HG02943 (cell line): Measurements from ENCODE around the gene GNG13.

ENCODE experiments used
- ATAC-seq: cut with Tn5 transposase; IDR thresholded peaks from one replicate; pipeline ENCODE4 v1.9.1; 2021; ENCODE audit warnings: mild to moderate bottlenecking, low read depth, moderate library complexity; ENCODE audit not compliant: unreplicated experiment

The GNG13 gene

DNA sequence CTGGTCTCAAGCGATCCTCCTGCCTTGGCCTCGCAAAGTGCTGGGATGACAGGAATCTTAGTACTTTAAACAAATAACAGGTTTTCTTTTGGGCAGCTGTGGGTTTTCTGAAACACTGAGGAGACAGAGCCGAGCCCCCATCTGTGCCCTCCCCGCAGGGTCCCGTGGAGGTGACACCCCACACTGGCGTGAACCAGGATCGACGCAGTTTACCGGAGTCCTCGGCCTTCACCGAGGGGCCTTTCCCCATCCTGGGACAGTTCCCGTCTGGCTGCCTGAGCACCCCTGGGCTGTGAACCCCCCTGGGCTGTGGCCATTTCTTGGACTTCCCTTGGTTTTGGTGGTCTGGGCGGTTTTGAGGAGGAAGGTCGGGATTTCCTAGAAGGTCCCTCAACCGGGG lies 15.3 kb upstream of the GNG13 start:
- no peak for ATAC-seq

DNA sequence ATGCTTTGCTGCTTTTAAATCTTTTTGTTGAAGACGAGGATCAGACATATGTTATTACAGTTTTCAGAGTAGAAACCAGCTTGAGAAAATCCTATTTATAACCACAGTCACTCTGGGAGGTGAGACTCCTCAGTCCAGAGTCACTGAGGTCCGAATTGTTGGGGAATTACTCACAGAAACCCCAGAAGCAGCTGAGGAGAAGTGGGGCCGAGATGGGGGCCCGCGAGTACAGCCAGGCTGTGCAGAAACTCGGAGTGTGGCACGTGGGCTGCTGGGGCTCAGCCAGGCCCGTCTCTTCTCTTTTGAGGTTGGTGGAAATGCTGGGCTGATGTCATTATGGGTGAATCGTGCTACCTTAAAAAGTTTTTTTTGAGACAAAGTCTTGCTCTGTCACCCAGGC lies 14.4 kb upstream of the GNG13 start:
- ATAC-seq: no peak

DNA sequence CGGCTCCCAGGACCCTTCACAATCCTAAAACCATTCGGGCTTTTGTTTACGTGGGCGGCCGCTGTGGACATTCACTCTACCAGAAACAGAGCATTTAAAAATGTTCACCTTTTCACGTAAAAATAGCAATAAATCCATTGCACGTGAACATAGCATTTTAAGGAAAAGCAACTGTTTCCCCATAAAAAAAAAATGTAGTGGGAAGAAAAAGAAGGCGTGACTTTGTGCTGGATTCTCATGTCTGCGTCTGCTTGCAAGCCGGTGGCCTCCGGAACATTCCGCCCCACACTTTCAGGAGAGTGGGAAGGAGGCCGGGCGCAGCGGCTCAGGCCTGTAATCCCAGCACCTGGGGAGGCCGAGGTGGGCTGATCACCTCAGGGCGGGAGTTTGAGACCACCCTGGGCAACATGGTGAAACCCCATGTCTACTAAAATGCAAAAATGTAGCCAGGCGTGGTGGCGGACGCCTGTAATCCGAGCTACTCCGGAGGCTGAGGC lies 13.4 kb upstream of the GNG13 start:
- ATAC-seq: no peak

DNA sequence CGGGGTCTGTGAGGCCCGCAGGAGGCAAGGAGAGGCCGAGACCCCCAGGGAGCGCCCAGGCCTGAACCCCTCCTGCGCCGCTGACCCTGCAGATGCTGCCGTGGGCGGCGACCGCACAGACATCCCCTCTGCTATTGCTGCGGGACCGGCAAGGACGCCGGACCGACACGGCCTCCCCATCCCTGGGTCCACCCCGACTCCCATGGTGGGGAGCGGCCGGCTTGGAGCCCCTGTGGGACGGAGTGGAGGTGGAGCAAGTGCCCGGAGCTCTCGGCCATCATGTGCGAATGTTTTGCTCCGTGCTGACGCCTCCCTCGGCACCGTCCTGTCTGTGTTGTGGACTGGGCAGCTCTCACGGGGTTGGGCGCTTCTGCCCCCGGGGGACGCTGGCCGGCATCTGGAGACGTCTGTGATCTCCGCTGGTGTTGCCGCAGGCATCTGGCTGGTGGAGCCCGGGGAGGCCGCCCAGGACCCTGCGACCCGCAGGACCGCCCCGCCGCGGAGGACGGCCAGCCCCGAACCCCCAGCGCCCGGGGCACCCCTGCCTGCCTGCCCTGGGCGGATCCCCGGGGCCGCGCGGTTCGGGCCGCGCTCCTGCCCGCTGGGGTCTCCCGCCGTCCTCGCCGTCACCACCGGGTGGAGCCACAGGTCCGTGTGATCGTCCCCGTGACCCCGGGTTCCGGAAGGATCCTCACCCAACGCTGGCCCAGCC lies 12.8 kb upstream of the GNG13 start:
- ATAC-seq: no peak

DNA sequence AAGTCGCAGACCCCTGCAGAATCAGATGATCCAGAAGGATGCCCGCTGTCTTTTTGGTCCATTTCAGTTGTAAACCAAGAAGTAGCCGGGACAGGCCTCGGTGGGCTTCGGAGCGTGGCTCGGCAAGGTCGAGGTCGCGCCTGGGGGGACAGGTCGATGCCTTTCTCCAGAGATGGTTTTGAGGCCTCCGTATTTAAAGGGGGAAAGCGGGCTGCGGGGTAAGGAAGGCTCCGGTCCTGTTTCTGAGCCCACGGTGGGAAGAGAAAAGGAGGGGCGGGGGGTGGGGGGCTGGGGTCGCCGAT lies 7.5 kb upstream of the GNG13 start:
- ATAC-seq: no peak

DNA sequence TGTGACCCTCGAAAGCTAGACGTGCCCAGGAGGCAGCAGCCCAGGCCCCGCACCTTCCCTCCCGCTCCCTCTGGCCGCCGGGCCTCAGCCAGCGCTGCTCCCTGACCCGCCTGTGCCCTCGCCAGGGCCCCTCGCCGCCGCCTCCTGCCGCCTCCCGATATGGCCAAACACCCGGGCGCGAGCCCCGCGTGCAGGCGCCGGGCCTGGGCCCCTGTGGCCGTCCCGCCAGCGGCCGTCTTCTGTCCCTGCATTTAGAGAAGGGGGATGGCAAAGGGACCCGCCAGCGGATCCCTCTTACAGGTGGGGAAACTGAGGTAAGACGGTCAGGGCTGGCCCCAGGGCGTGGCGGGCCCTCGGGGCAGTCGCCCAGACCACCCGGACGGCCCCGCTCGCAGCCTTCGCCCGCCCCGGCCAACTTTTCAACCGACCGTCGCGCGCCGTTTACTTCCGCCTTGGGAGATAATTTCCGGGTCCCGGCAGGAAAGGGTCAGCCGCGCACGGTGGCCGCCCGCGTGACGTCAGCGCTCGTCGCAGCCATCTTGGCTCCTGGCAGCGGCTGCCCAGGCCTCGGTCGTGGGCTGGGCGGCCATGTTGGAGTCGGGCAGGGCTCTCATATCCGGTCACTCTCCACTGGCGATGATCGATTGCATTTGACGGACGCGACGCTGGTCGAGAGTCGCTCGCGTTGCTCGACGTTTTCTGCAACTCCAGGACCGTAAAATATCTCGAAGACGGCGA lies 7.0 kb upstream of the GNG13 start:
- ATAC-seq: peak; percentile 83

DNA sequence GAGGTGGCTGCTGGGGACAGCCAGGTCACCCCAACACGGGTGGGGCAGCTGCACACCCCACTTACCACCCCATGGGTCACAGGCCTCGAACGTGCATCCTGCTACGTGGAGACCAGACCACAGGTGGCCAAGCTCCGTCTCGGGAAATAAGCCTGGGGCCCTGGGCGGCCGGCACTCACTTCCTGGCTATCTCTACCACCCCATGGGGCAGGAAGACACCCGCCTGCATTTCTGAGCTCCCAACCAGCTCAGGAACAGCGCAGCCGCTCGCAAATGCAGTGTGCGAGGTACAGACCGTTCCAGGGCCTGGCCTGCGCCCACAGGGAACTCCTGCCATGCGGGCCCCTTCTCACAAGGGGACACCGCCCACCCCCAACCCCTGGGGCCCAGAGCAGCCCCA lies 4.9 kb upstream of the GNG13 start:
- ATAC-seq: no peak

DNA sequence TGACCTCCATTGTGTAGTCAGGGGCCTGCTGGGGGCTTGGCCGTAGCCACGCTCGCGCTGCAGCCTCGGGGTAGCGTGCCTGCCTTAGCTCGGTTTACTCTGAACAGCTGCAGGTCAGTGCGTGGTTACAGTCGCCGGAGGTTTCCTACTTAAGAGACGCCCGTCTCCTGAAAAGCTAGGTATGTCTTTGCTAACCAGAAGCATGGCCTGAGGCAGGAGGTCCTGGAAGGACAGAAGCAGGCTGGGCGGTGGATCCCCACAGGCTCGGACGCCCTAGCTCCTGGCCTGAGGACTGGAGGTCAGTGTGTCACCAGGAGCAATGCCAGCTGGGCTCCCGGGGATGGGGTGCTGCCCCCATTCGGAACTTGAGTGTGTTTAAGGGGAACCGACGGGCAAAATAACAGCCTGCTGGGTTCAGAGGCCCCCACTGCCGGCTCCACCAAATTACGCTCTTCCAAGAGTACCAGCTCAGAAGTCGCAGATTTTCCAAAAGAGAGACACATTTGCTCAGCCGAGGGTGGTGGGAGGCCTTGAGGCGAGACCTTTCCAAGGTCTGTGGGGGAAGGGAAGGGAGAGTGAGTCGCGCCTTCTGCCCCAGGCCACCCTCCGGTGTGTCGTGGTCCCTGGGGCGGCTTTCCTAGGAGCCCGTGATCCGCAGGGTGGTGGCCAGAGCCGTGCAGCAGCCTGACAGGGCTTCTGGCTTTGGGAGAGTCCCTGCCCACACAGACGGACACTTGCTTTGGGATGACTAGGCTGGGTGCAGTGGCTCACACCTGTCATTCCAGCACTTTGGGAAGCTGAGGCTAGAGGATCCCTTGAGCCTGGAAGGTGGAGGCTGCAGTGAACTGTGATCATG lies 3.9 kb upstream of the GNG13 start:
- no peak for ATAC-seq

DNA sequence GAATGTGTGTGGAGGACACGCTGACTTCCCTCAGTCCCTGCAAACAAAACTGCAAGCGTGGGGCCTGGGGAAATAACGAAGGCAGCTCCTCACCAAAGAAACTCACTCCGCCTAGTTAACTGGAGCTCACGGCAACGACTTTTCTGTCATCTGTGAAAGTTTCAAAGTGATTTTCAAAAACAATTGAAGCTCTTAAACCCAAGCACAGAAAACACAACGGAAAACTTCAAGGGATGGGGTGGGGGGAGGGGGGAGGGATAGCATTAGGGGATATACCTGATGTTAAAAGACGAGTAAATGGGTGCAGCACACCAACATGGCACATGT lies 3.2 kb upstream of the GNG13 start:
- no peak for ATAC-seq

DNA sequence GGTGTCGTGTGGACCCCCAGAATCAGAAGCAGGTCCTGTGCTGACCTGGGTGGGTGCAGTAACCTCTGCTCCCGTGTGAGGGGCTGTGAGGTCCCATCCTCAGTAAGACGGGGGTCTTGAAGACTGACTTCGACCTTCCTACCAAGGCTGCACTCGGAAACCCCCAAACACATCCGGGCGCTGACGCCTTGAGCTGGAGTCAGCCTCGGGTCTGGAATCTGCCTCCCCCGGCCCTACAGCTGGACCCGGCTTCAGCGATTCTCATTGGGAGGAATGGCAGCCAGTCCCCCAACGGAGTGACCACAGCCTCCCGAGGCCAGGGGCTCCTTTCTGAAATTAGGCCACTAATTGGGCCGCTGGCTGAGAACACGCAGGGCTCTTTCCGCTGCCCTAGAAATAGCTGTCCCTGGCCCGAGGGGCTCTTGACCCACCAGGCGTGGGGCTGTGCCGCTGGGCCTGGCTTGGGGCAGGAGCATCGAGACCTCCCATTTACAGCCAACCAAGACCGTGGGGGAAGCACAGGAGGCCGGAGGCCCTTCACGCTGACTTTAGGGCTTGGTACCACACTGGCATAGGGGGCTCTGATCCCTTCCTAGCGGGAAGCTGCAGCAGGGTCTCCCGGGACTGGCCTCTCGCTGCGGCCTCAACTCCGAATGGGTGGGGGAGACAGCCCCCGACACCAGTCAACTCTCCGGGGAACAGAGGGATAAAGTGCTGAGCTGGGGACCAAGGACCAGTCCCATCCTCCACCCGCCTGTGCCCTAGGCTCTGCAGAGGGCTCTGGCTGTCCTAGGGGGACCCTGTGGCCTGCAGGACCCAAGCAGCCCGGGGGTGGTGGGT lies 2.6 kb upstream of the GNG13 start:
- ATAC-seq: no peak

DNA sequence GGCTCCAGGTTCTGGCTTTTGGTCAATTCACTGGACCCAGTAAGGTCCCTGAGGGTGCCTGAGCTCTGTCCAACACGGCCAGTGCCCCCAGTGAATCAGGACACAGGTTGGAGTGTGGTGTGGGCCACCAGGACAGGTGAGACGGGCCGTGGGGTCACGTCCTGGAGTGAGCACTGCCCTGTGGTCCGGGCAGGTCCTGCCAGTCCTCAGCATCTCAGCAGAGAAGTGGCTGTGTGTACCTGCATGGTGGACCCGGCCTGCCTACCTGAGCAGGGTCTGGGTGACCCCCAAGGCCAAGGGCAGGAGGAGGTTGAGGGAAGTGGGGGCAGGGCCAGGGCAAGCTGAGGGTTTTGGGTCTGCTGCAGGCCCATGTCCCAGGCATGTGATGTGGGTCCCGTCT lies 1.9 kb upstream of the GNG13 start:
- ATAC-seq: no peak

DNA sequence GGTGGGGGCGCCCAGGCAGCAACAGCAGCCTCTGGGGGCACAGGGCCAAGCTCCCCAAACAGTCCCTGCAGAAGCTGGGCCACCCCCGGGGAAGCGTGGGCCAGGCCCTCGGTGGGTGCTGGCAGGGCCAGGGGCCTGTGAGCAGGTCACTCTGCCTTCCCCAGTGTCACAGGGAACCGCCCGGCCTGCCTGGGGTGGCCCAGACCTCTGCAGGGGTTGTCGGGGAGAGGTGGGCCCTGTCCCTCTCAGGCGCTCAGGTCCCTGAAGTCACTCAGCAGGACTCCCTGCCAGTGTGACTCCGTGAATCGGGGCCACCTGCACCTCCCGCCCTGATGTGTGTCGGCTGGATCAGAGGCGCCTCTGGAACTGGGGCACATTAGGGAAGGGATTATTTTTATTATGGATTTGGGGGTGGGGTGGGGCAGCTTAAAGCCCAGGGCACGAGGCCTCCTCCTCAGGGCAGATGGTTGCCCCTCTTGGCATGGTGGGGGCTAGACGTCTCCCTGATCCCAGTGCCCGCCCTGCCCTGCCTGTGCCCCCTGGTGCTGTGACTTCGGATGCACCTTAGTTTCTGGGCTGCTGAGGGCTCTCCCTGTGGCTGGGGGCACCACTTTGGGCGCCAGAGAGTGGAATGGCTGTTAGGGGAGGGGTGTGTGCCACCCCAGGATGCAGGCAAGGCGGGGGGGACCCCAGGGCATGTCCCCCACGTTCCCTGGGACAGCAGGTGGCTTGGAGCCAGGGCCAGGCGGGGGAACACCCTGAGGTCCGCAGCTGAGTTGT lies 1.2 kb upstream of the GNG13 start:
- ATAC-seq: no peak

DNA sequence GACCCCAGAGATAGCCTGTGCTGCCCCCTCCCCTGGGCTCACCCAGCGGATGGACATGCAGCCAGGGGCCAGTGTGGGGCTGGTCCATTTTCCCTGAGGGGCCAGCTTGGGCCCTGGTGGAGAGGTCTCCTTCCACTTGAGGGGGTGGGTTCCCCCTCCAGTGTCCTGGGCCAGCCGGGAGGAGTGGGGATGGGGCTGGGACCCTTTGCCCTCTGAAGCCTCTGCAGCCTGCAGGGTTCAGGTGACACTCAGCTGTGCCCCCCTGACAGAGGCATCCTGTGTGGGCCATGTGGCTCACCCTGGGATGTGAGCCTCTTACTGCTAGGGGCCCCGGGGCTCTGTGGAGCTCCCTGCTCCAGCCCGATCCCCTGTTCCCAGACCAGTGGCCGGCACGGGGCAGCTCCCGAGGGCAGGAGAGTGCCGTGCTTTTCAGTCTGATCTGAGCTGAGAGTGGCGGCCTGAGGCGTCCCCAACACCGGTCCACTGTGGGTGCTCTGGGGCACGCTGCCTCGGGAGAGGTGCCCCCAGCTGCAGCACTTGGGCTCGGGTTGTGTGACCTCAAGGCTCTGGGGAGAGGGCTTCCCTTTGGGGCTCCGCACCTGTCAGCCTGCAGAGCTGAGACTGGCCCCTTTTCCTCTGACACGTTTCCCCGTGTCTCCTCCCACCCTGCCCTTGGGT lies 439 bp upstream of the GNG13 start:
- no peak for ATAC-seq

DNA sequence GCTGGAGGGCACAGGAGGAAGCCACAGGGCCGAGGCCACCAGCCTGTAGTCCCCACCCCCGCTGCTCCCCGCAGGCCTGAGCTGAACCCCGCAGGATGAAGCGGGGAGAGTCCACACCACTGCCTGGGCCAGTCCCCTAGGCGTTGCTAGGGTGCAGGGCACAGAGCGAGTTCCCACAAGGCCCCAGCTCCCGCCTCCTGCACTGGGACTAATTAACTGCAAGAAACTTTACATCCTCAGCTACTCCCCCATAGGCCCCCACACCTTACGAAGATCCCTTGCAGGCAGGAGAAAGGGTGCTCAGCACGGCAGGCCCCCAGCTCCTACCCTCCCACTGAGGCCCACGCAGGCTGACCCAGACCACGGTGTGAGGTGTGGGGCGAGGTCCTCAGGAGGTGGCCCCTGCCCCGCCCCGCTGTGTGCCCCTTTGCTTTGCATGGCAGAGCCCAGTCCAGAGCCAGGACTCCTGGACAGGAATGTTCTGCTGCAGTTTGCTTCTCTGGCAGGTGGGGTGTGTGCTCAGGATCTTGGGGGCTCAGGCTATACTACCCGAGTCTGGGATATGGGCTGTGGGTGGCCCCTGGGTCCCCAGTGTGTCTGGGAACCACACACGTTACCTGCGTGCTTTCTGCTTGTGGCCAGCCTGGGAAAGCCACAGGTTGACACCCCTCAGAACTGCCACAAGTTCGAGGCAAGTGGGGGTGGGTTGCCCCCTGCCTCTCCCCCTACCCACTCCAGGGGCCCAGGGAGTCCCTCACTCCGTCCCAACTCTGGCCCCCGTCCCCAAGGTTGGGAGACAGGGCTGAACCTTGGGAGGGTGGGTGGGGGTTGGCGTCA lies 1.2 kb downstream of the GNG13 start:
- no peak for ATAC-seq

DNA sequence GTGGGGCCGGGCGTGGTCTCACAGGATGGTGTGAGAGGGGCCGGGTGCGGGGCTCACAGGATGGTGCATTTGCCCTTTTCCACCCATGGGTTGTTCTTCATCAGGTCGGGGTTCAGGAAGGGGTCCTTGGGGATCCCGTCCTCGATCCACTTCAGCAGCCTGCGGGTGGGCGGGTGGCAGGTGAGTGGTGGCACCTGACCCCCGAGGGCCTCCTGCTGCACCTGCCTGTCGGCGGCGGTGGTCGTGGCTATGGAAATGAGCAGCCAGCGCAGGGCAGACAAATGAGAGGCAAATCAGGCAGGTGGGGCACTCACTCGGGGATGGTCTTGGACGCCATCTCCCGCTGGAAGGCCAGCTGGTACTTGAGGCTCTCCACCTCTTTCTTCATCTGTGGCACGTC lies 1.9 kb downstream of the GNG13 start:
- ATAC-seq: no peak

DNA sequence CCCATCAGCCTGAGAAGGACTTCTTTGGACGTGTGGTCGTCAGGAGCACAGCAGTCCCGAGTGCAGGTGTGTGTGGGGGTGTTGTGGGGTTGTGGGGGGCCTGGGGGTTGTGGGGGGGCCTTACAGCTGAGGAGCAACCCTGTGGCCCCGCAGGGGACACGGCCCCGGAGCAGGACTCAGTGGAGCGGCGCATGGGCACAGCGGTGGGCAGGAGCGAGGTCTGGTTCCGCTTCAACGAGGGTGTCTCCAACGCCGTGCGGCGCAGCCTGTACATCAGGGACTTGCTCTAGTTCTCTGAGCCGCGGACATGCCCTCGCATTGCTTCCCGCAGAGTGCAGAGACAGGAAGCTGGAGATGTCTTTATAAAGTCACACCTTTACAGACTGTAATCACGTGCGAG lies 2.8 kb downstream of the GNG13 start:
- no peak for ATAC-seq

DNA sequence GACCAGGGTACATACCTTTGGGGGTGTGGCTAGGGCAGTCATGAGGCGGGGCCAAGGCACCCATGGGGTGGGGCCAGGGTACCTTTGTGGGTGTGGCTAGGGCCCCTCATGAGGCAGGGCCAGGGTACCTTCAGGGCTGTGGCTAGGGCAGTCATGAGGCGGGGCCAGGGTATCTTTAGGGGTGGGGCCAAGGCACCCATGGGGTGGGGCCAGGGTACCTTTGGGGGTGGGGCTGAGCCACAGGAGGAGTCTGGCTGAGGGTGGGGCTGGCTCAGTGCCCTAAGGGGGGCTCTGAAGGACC lies 3.5 kb downstream of the GNG13 start:
- ATAC-seq: no peak

DNA sequence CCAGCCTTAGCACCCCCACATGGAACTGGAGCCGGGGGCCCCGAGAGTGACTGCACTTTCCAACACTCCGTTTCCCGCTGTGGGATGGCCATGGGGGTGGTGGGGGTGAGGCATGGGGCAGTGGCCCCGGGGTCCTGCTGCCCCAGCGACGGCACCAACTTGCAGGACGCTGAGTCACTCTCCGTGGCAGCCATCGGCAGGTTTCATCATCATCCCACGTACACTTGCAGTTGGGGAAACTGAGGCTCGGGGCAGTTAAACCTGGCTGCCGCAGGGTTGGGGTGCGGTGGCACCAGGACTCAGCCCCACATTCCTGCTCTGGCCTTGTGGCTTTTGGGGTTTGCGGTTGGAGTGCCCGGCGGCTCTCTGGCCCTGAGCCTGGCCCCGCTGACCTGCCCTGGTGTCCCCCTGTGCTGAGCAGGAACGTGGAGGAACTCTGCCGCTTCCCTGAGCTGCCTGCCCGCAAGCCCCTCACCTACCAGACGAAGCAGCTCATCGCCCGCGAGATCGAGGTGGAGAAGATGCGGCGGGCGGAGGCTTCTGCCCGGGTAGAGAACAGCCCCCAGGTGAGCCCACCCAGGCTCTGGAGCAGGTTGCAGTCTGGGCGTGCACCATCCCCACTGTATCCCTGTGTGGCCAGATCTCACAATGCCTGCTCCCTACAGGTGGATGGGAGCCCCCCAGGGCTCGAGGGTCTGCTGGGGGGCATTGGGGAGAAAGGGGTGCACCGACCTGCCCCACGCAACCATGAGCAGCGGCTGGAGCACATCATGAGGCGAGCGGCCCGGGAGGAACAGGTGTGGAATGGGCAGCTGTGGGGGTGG lies 4.0 kb downstream of the GNG13 start:
- no peak for ATAC-seq
